HEK293T (cell line): ENCODE measurements around the gene TMED3.

Experiments used
- BHLHE40 ChIP-seq: fragments of 450-650 bp; IDR thresholded peaks from 2 replicates; pipeline ENCODE4 v1.6.1; 2016; ENCODE audit warnings: mild to moderate bottlenecking, moderate library complexity, borderline replicate concordance
- ELF4 ChIP-seq: fragments of 450-650 bp; IDR thresholded peaks from 2 replicates; pipeline ENCODE4 v1.6.1; 2017; ENCODE audit warnings: antibody characterized with exemption
- FOXA1 ChIP-seq: fragments of 450-650 bp; IDR thresholded peaks from 2 replicates; pipeline ENCODE4 v1.6.1; 2016; ENCODE audit warnings: mild to moderate bottlenecking
- FOXK2 ChIP-seq: fragments of 450-650 bp; IDR thresholded peaks from 2 replicates; pipeline ENCODE4 v1.6.1; 2016; ENCODE audit warnings: mild to moderate bottlenecking
- FOXM1 ChIP-seq: fragments of 450-650 bp; IDR thresholded peaks from 2 replicates; pipeline ENCODE4 v1.6.1; 2017; ENCODE audit warnings: mild to moderate bottlenecking, borderline replicate concordance
- HDGF ChIP-seq: fragments of 450-650 bp; IDR thresholded peaks from 2 replicates; pipeline ENCODE4 v1.6.1; 2017; ENCODE audit warnings: antibody characterized with exemption, borderline replicate concordance
- L3MBTL2 ChIP-seq: fragments of 450-650 bp; conservative IDR thresholded peaks from 2 replicates; pipeline ENCODE4 v1.6.1; 2016; ENCODE audit warnings: mild to moderate bottlenecking
- LEF1 ChIP-seq: fragments of 450-650 bp; IDR thresholded peaks from 2 replicates; pipeline ENCODE4 v1.6.1; 2017; ENCODE audit warnings: mild to moderate bottlenecking, borderline replicate concordance
- NFRKB ChIP-seq: fragments of 450-650 bp; IDR thresholded peaks from 2 replicates; pipeline ENCODE4 v1.6.1; 2016; ENCODE audit warnings: mild to moderate bottlenecking, moderate library complexity
- SP1 ChIP-seq: fragments of 450-650 bp; IDR thresholded peaks from 2 replicates; pipeline ENCODE4 v1.6.1; 2017
- SUZ12 ChIP-seq: fragments of 450-650 bp; IDR thresholded peaks from 2 replicates; pipeline ENCODE4 v1.6.1; 2016; ENCODE audit warnings: mild to moderate bottlenecking
- ZNF384 ChIP-seq: fragments of 450-650 bp; IDR thresholded peaks from 2 replicates; pipeline ENCODE4 v1.6.1; 2016
- TF ChIP-seq, protein P1 (sequence below): fragments of 450-650 bp; IDR thresholded peaks from 2 replicates; pipeline ENCODE4 v1.6.1; 2016

DNA sequence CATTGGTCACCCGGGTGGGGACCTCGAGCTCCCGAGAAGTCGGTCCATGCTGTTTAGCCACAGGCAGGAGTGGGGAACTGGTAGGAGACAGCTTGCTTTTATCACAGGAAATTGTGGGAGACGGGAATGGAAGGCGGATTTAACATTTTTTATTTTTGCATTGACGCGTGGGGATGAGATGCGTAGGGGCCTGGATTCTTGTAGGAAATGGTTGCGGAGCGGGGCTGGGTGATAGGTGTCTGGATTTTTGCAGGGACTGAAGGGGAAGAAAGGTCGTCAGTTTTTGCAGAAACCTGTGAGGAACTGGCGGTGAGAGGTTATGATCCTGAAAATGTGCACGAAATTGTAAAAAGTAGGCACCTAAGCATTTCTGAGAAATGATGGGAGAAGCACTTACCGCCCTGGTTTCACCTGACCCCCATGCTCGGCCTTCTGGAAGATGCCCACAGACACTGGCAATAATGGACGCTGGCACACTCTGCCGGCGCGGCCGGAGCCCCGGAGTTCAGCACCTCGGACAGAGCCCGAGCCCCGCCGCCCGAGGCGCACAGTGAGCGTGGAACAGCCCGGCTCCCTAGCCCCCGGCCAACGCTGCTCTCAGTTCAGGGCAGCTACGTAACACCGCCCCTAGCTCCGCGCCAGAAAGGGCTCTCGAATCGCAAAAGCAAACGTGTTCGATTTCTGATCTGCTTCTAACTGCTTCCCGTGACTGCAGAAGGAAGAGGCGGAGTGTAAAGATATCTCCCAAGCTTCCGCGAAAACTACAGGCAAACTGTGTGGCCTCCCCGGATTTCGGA lies 27.5 kb upstream of the TMED3 start:
- no peak for TF ChIP-seq SP1
- no peak for TF ChIP-seq SUZ12
- no peak for TF ChIP-seq FOXA1
- no peak for TF ChIP-seq ZNF384
- no peak for TF ChIP-seq FOXM1
- no peak for TF ChIP-seq ELF4
- no peak for TF ChIP-seq NFRKB
- TF ChIP-seq BHLHE40: no peak
- TF ChIP-seq HDGF: no peak
- TF ChIP-seq L3MBTL2: no peak
- no peak for TF ChIP-seq FOXK2
- TF ChIP-seq LEF1: no peak
- TF ChIP-seq, protein P1, sequence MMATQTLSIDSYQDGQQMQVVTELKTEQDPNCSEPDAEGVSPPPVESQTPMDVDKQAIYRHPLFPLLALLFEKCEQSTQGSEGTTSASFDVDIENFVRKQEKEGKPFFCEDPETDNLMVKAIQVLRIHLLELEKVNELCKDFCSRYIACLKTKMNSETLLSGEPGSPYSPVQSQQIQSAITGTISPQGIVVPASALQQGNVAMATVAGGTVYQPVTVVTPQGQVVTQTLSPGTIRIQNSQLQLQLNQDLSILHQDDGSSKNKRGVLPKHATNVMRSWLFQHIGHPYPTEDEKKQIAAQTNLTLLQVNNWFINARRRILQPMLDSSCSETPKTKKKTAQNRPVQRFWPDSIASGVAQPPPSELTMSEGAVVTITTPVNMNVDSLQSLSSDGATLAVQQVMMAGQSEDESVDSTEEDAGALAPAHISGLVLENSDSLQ: no peak
